Activated naive CD4-positive, alpha-beta T cell treated with anti-CD3 and anti-CD28 coated beads, Interleukin-2, amount 50 U/mL, for 24 hours (primary cell): ENCODE data around the gene RHOC.

Experiments used
- H3K27ac Mint-ChIP-seq: one replicate; pipeline ENCODE4 v1.8.0; 2021; ENCODE audit warnings: mild to moderate bottlenecking, mixed read lengths
- H3K27me3 Mint-ChIP-seq: one replicate; pipeline ENCODE4 v1.8.0; 2021; ENCODE audit warnings: mixed read lengths
- H3K36me3 Mint-ChIP-seq: one replicate; pipeline ENCODE4 v1.8.0; 2021; ENCODE audit warnings: mixed read lengths
- H3K4me1 Mint-ChIP-seq: one replicate; pipeline ENCODE4 v1.8.0; 2021; ENCODE audit warnings: mixed read lengths
- H3K4me3 Mint-ChIP-seq: one replicate; pipeline ENCODE4 v1.8.0; 2021; ENCODE audit warnings: mild to moderate bottlenecking, mixed read lengths
- H3K9me3 Mint-ChIP-seq: one replicate; pipeline ENCODE4 v1.8.0; 2021; ENCODE audit warnings: mixed read lengths

The RHOC gene

DNA sequence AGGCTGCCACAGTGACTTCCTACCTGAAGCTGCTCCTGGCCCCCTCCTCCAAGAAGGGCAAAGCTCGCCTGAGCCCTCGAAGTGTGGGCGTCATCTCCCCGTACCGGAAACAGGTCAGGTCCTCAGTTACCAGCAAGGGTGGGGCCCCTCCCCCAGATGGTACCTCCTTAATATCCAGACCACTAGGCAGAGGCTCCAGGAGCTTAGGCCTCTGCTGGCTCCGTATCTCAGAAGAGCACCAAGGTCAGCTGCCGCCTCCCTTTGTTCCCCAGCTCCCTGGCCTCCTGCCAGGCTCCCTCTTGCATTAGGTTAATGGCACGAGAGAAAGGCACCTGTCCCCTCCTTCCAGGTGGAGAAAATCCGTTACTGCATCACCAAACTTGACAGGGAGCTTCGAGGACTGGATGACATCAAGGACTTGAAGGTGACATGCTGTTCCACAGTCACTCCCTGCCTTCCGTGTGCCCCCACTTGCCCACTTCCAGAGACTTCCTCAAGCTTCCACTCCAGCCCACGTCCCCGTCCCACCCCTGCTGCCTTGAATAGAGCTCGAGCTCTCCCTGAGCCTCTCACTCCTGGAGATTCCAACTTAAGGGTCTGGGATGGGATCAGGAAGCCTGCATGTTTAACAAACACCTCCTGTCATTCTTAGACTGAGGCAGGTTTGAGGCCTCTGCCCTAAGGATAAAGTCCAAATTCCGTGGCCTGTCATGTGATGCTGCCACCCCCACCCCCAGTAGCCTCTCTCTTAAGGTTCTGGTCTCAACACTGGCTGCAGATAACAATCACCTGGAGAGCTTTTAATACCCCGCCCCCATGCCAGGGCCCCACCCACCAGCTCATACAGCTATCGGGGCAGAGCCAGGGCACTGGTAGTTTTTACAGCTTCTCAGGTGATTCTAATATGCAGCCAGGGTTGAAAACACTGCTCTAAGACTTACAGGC lies 8.3 kb downstream of the RHOC start:
- no peaks in the 10 kb centered on the region for H3K9me3 Mint-ChIP-seq
- peak overlapping the region; percentile 72 for H3K27ac Mint-ChIP-seq
- H3K27me3 Mint-ChIP-seq, result no peaks in the 10 kb centered on the region
- peaks cover 5% of the 10 kb centered on the region for H3K36me3 Mint-ChIP-seq
- peaks cover 34% of the 10 kb centered on the region for H3K4me1 Mint-ChIP-seq
- no peak overlapping the region for H3K4me3 Mint-ChIP-seq

DNA sequence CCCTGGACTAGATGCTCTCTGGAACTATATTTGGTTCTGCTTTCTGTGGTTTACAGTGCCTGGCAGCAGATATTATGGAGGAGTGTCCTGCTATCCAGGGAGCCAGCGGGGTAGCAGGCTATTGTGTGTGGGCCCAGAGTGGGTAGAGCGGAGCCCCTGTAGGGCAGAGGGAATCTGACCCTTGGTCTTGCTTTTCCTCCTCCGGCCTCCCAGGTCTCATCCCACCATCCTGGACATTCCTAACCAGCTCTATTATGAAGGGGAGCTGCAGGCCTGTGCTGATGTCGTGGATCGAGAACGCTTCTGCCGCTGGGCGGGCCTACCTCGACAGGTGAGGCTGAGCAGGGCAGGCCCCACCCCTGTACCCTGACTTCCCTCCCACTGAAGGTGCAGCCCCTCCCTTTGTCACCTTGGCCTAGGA lies 9.1 kb downstream of the RHOC start:
- H3K36me3 Mint-ChIP-seq, result peaks cover 8% of the 10 kb centered on the region
- no peak overlapping the region for H3K27ac Mint-ChIP-seq
- no peak overlapping the region for H3K4me3 Mint-ChIP-seq
- peaks cover 34% of the 10 kb centered on the region for H3K4me1 Mint-ChIP-seq
- H3K27me3 Mint-ChIP-seq, result no peaks in the 10 kb centered on the region
- no peaks in the 10 kb centered on the region for H3K9me3 Mint-ChIP-seq

DNA sequence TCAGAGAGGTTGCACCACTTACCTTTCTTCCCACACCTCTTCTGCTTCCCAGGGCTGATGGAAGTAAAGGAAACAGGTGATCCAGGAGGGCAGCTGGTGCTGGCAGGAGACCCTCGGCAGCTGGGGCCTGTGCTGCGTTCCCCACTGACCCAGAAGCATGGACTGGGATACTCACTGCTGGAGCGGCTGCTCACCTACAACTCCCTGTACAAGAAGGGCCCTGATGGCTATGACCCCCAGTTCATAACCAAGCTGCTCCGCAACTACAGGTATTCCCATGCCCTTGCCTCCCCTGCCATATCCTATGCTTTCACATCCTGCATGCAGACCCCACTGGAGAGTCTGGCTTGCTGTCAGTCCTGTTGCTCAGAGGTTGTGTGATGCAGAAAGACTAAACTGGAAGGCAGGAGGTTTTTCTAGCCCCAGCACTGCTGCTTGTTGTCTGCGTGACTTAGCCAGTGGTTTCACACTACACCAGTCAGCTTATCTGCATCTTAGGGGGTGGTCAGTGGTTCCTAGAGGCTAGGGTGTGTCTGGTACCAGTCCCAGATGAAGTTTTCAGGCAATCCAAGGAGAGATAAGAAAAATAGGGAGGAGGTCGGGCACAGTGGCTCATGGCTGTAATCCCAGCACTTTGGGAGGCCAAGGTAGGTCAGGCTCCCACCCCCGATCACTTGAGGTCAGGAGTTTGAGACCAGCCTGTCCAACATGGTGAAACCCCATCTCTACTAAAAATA lies 10.2 kb downstream of the RHOC start:
- peaks cover 15% of the 10 kb centered on the region for H3K36me3 Mint-ChIP-seq

DNA sequence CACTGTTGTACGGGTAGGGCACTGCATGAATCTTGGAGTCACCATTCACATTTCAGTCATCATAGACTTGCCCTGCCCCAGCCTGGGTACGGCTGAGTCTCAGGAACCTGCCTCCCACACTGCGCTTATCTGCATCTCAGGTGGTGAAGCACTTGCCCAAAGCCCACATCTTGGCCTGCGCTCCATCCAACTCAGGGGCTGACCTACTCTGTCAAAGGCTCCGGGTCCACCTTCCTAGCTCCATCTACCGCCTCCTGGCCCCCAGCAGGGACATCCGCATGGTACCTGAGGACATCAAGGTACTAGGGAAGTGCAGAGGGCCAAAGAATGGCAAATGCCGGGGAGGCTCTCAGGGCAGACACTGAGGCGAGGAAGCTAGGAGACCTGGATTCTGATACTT lies 11.7 kb downstream of the RHOC start:
- peaks cover 11% of the 10 kb centered on the region for H3K4me1 Mint-ChIP-seq
- no peak overlapping the region for H3K4me3 Mint-ChIP-seq
- H3K36me3 Mint-ChIP-seq, result peaks cover 19% of the 10 kb centered on the region
- no peaks in the 10 kb centered on the region for H3K9me3 Mint-ChIP-seq
- H3K27me3 Mint-ChIP-seq, result no peaks in the 10 kb centered on the region
- H3K27ac Mint-ChIP-seq, result no peak overlapping the region

More for the DNA sequence above, 10.2 kb downstream of the RHOC start:
- Mint-ChIP-seq H3K9me3 (no peaks in the 10 kb centered on the region), H3K4me3 (no peak overlapping the region), H3K27me3 (no peaks in the 10 kb centered on the region), H3K4me1 (peaks cover 25% of the 10 kb centered on the region), H3K27ac (no peak overlapping the region)

DNA sequence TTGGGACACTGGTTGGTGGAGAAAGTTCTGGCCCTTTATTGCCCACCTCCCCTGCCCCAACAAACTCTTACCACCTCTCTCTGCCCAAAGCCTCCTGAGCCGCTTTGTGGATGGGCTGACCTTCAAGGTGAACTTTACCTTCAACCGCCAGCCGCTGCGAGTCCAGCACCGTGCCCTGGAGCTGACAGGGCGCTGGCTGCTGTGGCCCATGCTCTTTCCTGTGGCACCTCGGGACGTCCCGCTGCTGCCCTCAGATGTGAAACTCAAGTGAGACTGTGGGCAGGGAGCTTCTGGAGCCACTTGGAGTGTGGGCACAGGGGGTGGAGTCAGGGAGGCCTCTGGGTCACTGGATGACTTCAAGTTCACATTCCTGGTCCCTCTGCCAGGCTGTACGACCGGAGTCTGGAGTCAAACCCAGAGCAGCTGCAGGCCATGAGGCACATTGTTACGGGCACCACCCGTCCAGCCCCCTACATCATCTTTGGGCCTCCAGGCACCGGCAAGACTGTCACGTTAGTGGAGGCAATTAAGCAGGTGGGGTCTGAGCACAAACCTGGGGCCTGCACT lies 12.5 kb downstream of the RHOC start:
- Mint-ChIP-seq H3K4me3 (no peak overlapping the region), H3K27ac (no peak overlapping the region), H3K27me3 (no peaks in the 10 kb centered on the region), H3K36me3 (peaks cover 20% of the 10 kb centered on the region), H3K4me1 (peaks cover 3% of the 10 kb centered on the region), H3K9me3 (no peaks in the 10 kb centered on the region)

DNA sequence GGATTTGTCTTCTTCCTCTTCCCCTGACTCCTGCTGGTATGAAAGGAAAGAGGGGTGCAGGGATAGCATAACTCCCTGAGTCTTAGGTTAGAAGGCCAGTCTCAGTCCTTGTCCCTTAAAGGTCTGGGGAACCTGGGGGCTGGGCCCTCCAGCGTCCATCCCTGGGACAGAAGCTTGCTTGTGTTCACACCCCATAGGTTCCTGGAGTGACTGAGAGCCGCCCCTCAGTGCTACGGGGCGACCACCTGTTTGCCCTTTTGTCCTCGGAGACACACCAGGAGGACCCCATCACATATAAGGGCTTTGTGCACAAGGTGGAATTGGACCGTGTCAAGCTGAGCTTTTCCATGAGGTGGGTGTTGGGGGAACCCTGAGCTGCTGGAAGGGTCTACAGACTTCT lies 13.1 kb downstream of the RHOC start:
- Mint-ChIP-seq H3K36me3 (peaks cover 21% of the 10 kb centered on the region), H3K4me3 (no peak overlapping the region), H3K27ac (no peak overlapping the region), H3K4me1 (no peaks in the 10 kb centered on the region), H3K9me3 (no peaks in the 10 kb centered on the region), H3K27me3 (no peaks in the 10 kb centered on the region)

DNA sequence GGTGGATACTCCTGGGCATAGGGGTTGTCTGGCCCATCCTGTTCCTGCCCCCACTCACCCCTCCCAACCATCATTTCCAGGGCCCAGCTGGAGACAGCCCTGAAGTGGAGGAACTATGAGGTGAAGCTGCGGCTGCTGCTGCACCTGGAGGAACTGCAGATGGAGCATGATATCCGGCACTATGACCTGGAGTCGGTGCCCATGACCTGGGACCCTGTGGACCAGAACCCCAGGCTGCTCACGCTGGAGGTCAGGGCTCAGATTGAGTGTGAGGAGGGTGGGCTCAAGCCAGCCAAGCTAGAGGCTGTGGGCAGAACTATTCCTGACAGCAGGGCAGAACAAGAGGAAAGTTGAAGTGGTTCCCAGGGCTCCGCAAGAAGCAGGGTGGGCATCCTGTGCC lies 14.2 kb downstream of the RHOC start:
- no peaks in the 10 kb centered on the region for H3K27me3 Mint-ChIP-seq
- no peaks in the 10 kb centered on the region for H3K9me3 Mint-ChIP-seq
- no peak overlapping the region for H3K4me3 Mint-ChIP-seq
- H3K27ac Mint-ChIP-seq, result no peak overlapping the region
- H3K4me1 Mint-ChIP-seq, result no peaks in the 10 kb centered on the region
- peaks cover 19% of the 10 kb centered on the region for H3K36me3 Mint-ChIP-seq

DNA sequence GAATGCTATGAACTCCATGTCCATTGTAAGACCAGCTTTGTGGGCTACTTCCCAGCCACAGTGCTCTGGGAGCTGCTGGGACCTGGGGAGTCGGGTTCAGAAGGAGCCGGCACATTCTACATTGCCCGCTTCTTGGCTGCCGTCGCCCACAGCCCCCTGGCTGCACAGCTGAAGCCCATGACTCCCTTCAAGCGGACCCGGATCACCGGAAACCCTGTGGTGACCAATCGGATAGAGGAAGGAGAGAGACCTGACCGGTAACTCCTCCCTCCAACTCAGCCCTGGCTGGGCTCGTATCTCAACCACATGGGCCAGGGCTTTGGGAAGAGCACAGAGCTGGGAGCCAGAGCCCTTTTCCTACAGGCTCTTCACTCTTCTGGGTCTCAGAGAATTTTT lies 17.1 kb downstream of the RHOC start:
- no peak overlapping the region for H3K4me3 Mint-ChIP-seq
- no peaks in the 10 kb centered on the region for H3K27me3 Mint-ChIP-seq
- H3K4me1 Mint-ChIP-seq, result peaks cover 8% of the 10 kb centered on the region
- no peaks in the 10 kb centered on the region for H3K9me3 Mint-ChIP-seq
- H3K36me3 Mint-ChIP-seq, result peaks cover 19% of the 10 kb centered on the region
- H3K27ac Mint-ChIP-seq, result no peak overlapping the region

DNA sequence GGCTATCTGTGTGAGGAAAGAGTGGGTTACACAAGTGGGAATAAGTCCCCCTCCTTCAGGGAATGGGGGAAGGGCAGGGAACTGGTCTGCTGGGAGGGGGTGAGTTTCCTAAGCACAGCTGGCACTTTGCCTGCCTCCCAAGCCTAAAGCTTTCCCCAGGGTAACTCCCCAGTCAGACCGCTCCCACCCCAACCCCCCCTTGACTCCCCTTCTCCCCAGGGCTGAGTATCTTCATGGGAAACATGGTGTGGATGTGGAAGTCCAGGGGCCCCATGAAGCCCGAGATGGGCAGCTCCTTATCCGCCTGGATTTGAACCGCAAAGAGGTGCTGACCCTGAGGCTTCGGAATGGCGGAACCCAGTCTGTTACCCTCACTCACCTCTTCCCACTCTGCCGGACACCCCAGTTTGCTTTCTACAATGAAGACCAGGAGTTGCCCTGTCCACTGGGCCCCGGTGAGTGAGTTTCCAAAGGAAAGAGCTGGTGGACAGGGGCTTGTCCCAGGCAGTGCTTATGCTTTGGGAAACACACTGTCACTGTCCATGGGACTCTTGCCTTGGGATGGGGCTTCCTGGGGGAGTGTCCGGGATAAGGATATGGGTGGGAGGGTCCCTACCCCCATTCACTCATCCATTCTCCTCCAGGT lies 17.6 kb downstream of the RHOC start:
- H3K27me3 Mint-ChIP-seq, result no peaks in the 10 kb centered on the region
- H3K4me1 Mint-ChIP-seq, result peaks cover 8% of the 10 kb centered on the region
- no peak overlapping the region for H3K27ac Mint-ChIP-seq
- no peak overlapping the region for H3K4me3 Mint-ChIP-seq
- peaks cover 19% of the 10 kb centered on the region for H3K36me3 Mint-ChIP-seq
- no peaks in the 10 kb centered on the region for H3K9me3 Mint-ChIP-seq

DNA sequence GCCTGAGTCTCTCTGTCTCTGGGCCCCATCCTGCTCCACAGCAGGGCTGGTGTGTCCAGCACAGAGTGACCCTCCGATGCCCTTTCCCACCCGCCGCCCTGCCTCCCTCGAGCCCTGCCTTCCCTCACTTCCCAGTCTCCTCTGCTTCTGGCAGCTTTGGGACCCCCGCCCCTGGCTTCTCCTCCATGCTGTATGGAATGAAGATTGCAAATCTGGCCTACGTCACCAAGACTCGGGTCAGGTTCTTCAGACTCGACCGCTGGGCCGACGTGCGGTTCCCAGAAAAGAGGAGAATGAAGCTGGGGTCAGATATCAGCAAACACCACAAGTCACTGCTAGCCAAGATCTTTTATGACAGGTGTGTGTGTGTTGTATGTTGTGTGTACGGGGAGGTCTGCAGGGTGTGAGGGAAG lies 18.1 kb downstream of the RHOC start:
- H3K36me3 Mint-ChIP-seq, result peaks cover 19% of the 10 kb centered on the region
- H3K4me3 Mint-ChIP-seq, result no peak overlapping the region
- peak overlapping the region; percentile 31 for H3K27ac Mint-ChIP-seq

DNA sequence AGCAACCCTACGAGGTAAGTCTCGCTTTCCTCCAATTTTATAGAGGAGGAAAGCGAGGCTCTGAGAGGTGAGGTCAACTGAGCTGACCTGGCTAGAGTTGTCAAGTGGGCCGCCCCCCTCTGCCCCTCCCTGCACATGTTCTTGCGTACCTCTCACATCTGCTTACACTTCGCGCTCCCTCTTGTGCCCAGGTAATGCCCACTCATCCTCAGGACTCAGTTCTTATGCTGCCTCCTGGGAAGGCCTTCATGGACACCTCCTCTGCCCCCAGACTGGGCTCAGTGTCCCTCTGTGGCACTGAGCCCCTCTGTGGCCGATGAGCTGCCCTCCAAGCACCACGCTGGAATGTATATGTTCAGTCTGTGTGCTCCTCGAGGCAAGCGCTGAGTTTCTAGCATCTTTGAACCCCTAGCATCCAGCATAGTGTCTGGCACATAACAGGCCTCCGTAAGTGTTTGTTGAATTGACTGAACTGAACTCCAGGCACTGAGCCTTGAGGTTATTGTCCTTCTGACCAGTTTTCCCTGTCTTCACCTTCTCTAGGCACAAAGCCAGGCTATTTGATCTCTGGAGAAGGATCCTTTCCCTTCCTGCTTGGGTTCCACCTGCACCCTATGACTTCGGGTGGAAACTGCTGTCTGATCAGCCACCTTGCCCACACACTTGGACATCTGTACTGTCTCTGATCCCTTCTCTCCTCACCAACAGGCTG lies 19.0 kb downstream of the RHOC start:
- H3K27me3 Mint-ChIP-seq, result no peaks in the 10 kb centered on the region
- H3K36me3 Mint-ChIP-seq, result peaks cover 17% of the 10 kb centered on the region
- H3K9me3 Mint-ChIP-seq, result no peaks in the 10 kb centered on the region
- peaks cover 8% of the 10 kb centered on the region for H3K4me1 Mint-ChIP-seq
- no peak overlapping the region for H3K4me3 Mint-ChIP-seq
- H3K27ac Mint-ChIP-seq, result peak overlapping the region; percentile 60

More for the DNA sequence above, 18.1 kb downstream of the RHOC start:
- Mint-ChIP-seq H3K9me3 (no peaks in the 10 kb centered on the region), H3K27me3 (no peaks in the 10 kb centered on the region), H3K4me1 (peaks cover 8% of the 10 kb centered on the region)

DNA sequence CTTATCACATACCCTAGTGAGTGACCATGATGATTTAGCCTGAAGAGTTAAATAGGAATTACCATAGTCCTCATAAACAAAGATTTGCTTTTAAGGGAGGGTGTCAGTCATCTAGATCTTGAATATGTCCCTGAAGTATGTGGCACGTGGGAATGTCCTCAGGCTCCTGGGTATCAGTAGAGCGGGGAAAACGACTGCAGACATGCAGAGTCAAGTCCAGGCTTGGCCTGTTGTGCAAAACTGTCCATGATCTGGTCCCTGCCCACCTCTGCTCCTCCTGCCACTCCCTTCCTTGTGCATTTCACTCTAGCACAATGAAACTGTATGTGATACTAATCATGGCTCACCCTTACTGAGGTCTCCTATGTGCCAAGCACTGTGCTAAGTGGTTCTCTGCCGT lies 19.6 kb downstream of the RHOC start:
- Mint-ChIP-seq H3K27ac (no peak overlapping the region), H3K36me3 (peaks cover 14% of the 10 kb centered on the region), H3K4me3 (no peak overlapping the region), H3K27me3 (no peaks in the 10 kb centered on the region), H3K9me3 (no peaks in the 10 kb centered on the region), H3K4me1 (peaks cover 8% of the 10 kb centered on the region)

DNA sequence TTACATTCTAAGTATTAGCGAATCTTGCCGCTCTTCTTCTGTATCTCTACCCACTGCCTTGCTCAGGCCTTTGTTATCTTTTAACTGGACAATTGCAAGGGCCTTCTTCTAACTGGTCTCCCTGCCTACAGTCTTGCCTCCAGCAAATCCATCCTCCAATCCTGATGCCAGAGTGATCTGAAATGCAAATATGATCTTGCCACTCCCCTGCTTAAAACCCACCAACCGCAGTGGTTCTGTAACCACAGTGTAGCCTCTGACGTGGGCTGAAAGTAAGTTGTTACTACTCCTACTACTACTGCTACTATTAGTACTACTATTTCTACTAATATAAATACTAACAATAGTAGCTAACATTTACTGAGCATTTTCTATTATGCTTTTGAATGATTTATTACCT lies 20.1 kb downstream of the RHOC start:
- Mint-ChIP-seq H3K27ac (peak overlapping the region; percentile 38), H3K9me3 (no peaks in the 10 kb centered on the region), H3K4me3 (no peak overlapping the region), H3K4me1 (peaks cover 8% of the 10 kb centered on the region), H3K36me3 (peaks cover 9% of the 10 kb centered on the region), H3K27me3 (no peaks in the 10 kb centered on the region)

DNA sequence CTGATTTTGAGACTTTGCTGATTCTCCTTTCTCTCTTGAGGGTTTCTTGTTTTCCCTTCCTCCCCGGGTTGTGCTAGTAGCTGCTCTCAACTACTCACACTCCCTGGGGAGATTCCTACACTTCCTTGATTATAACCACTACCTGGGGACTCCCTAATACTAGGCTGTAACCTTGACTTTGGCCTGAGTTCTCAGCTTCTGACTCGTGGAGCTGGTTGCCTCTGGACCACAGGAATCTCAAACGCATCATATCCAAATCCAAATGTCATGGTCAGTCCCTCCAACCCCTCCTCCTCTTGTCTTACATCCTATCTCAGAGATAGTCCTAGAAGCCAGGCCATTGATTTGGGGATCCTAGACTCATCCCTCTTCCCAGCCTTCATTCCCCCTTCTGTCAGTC lies 20.5 kb downstream of the RHOC start:
- Mint-ChIP-seq H3K36me3 (peaks cover 6% of the 10 kb centered on the region), H3K27me3 (no peaks in the 10 kb centered on the region), H3K27ac (peak overlapping the region; percentile 38), H3K4me3 (no peak overlapping the region), H3K9me3 (no peaks in the 10 kb centered on the region), H3K4me1 (peaks cover 8% of the 10 kb centered on the region)

DNA sequence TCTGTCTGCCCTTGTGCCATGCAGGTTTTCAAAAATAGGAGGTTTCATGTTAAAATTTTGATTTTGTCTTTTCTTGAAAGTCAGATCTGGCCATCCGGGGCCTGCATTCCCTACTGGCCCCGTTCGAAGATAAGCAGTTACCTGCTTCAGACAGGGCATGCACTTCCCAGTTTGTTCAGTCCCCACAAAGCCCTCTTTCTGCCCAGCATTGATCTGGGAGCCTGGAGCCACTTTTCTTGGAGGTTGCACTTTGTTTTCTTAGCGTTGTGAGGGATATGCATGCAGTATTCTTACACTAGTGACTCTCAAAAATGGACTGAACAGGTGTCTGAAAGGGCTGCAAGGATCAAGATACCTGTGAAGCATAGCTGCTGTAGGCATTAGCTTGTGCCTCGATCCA lies 21.0 kb downstream of the RHOC start:
- H3K27me3 Mint-ChIP-seq, result no peaks in the 10 kb centered on the region
- peaks cover 6% of the 10 kb centered on the region for H3K36me3 Mint-ChIP-seq
- H3K9me3 Mint-ChIP-seq, result no peaks in the 10 kb centered on the region
- no peak overlapping the region for H3K27ac Mint-ChIP-seq
- no peak overlapping the region for H3K4me3 Mint-ChIP-seq
- peaks cover 8% of the 10 kb centered on the region for H3K4me1 Mint-ChIP-seq
